ENCODE results near the gene AKR1A1. TPM values are rescaled to one million over a fixed set of nuclear protein-coding genes. Genes with fewer than 3 reads are reported as not detected.

Gene AKR1A1
- 177 to 188 TPM (median 180 TPM) in 3 replicates for total RNA-seq

DNA sequence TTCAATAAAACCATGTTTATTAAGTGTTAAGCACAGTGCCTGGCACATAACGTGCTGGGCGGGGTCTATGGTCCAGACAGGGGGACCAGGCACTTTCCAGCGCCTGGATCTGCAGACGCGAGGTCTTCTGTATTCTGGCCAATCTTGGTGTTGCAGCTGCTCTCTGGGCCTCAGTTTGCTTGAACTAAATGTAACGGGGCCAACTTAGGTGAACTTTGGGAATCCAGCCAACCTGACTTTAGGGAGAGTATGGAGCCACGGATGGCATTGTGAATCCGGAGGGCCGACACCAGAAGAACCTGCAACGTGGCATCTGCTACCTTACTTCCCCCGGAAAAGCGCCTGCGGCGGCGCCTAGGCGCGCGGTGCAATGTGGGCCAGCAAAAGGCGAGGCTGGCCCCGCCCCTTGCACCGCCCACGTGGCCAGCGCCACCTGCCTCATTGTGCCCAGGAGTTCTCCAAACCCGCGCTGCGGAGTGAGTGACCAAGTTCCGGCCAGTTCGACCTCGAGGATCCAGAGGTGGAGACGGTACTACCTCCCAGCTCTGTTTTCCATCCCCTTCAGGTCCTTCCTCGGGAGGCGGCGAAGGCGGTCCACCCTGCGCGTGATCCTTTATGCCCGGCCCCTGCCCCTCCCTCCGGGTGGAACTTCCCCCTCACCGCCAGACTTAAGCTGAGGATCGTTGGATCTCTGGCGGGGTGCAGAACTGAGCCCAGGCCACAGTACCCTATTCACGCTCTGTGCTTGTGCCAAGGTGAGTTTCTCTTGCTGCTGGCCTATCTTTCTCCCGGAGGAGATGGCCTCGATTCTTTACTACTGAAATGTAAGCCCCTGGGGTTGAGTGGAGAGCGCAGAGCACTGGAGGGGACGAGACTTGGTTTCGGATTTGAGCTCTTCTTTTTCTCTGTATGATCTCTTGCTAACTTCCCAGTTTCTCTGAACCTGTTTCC, at the start of gene AKR1A1:
TSS of gene AKR1A1 (plus strand) at position 426 of the 951 bp plus-strand sequence. CDS start 10,969 bp downstream, outside the sequence.
- peaks cover 16% of the 10 kb centered on the region for H3K27me3 Mint-ChIP-seq (ENCODE audit: low read depth)
- H3K36me3 Mint-ChIP-seq, result peaks cover 4% of the 10 kb centered on the region
- TF ChIP-seq, protein P1, sequence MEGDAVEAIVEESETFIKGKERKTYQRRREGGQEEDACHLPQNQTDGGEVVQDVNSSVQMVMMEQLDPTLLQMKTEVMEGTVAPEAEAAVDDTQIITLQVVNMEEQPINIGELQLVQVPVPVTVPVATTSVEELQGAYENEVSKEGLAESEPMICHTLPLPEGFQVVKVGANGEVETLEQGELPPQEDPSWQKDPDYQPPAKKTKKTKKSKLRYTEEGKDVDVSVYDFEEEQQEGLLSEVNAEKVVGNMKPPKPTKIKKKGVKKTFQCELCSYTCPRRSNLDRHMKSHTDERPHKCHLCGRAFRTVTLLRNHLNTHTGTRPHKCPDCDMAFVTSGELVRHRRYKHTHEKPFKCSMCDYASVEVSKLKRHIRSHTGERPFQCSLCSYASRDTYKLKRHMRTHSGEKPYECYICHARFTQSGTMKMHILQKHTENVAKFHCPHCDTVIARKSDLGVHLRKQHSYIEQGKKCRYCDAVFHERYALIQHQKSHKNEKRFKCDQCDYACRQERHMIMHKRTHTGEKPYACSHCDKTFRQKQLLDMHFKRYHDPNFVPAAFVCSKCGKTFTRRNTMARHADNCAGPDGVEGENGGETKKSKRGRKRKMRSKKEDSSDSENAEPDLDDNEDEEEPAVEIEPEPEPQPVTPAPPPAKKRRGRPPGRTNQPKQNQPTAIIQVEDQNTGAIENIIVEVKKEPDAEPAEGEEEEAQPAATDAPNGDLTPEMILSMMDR (IDR thresholded peaks at IDR 0.05; ENCODE audit: unreplicated experiment), result no peak
- H3K4me1 Mint-ChIP-seq, result peaks cover 21% of the 10 kb centered on the region
- H3K9me3 Mint-ChIP-seq, result no peaks in the 10 kb centered on the region
- peak within 1 kb of the TSS; percentile 94 for H3K4me3 Mint-ChIP-seq
- DNase-seq (ENCODE audit: low spot score in 2 of 2, unreplicated experiment in 2 of 2), result peak; percentile 66 to 81
- H3K27ac Mint-ChIP-seq, result peak within 1 kb of the TSS; percentile 89

DNA sequence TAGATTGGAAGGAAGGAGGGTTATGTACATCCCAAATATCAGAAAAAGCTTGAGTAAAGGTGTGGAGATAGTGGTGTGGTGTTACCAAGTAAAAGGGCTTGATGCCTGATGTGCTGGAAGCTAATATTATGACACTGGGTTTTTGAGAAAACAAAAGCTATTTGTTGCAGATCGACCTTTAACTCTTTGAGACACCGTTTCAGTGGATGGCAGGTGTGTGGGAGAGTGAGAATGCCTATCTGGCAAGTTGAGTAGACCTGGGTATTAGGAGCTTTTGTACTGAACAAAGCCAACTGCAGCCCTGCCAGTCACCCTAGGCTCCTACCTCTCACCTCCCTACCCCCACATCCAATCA, 49.1 kb upstream of the AKR1A1 start:
- Mint-ChIP-seq H3K4me1 (peaks cover 20% of the 10 kb centered on the region), H3K36me3 (no peaks in the 10 kb centered on the region), H3K9me3 (no peaks in the 10 kb centered on the region), H3K4me3 (no peak overlapping the region), H3K27me3 (ENCODE audit: low read depth) (no peaks in the 10 kb centered on the region), H3K27ac (no peak overlapping the region)
- DNase-seq (ENCODE audit: low spot score in 2 of 2, unreplicated experiment in 2 of 2), result no peak
- TF ChIP-seq, protein P1 (IDR thresholded peaks at IDR 0.05; ENCODE audit: unreplicated experiment), result no peak

DNA sequence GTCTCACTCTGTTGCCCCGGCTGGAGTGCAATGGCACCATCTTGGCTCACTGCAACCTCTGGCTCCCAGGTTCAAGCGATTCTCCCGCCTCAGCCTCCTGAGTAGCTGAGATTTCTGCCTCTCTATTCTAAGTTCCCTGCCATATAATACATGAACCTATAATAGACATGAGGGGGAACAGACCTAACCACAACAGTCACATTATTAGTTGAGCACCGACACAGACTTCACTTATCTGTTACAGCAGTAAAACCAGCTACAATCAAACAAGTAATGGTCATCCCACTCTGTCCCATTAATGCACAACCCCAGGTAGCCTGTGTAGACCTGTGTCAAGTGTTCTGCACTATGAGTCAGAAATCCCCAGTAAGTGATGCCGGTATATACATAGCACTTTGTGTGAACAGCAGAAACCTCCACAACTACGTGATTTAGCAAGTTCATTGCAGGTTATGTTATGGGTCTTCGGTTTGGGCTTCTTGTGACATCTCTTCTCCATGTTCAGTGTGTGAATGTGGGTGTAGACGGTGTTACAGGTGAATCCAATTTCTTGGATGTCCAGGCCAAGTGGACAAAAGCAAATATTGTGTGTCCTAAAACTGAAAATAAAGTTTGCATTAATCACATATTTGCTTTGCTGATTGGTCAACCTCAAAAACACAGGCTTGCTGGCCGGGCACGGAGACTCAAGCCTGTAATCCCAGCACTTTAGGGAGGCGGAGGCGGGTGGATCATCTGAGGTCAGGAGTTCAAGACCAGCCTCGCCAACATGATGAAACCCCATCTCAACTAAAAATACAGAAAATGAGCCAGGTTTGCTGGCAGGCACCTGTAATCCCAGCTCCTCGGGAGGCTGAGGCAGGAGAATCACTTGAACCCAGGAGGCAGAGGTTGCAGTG, 46.9 kb upstream of the AKR1A1 start:
- no peak for DNase-seq (ENCODE audit: low spot score in 2 of 2, unreplicated experiment in 2 of 2)
- H3K4me3 Mint-ChIP-seq, result no peak overlapping the region
- no peaks in the 10 kb centered on the region for H3K9me3 Mint-ChIP-seq
- H3K36me3 Mint-ChIP-seq, result no peaks in the 10 kb centered on the region
- TF ChIP-seq, protein P1 (IDR thresholded peaks at IDR 0.05; ENCODE audit: unreplicated experiment), result no peak
- no peaks in the 10 kb centered on the region for H3K27me3 Mint-ChIP-seq (ENCODE audit: low read depth)
- peaks cover 19% of the 10 kb centered on the region for H3K4me1 Mint-ChIP-seq
- H3K27ac Mint-ChIP-seq, result no peak overlapping the region

DNA sequence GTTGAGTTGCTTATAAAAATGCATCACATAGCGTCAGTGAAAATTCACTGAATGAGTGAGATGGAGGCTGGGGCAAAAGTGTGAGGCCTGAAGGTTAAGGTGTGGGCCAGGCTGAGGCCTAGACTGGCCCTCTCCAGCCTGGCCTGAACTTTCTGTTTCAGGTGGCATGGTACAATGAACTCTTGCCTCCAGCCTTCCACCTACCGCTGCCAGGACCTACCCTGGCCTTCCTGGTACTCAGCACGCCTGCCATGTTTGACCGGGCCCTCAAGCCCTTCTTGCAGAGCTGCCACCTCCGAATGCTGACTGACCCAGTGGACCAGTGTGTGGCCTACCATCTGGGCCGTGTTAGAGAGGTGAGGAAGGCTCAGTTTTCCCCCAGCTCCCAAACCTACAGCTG, 43.4 kb upstream of the AKR1A1 start:
- peaks cover 13% of the 10 kb centered on the region for H3K36me3 Mint-ChIP-seq
- no peak overlapping the region for H3K27ac Mint-ChIP-seq
- DNase-seq (ENCODE audit: low spot score in 2 of 2, unreplicated experiment in 2 of 2), result no peak
- H3K27me3 Mint-ChIP-seq (ENCODE audit: low read depth), result no peaks in the 10 kb centered on the region
- no peak overlapping the region for H3K4me3 Mint-ChIP-seq
- TF ChIP-seq, protein P1 (IDR thresholded peaks at IDR 0.05; ENCODE audit: unreplicated experiment), result no peak
- H3K9me3 Mint-ChIP-seq, result no peaks in the 10 kb centered on the region
- peaks cover 2% of the 10 kb centered on the region for H3K4me1 Mint-ChIP-seq

DNA sequence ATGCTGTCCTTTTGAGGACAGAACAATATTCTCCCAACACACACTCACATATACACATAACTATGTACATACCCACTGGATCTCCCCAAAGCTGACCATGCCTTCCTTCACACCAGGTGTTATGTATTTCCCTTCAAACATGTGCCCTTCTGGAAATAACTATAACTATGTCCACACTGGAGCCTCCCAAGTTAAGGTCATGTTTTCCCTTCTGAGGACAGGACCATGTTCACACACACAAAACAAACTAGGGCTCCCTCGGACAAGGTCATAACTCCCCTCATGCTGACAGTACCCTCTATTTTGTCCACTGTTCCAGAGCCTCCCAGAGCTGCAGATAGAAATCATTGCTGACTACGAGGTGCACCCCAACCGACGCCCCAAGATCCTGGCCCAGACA, 42.7 kb upstream of the AKR1A1 start:
- Mint-ChIP-seq H3K27ac (no peak overlapping the region), H3K27me3 (ENCODE audit: low read depth) (no peaks in the 10 kb centered on the region), H3K4me1 (peaks cover 2% of the 10 kb centered on the region), H3K9me3 (no peaks in the 10 kb centered on the region), H3K4me3 (no peak overlapping the region), H3K36me3 (peaks cover 16% of the 10 kb centered on the region)
- DNase-seq (ENCODE audit: low spot score in 2 of 2, unreplicated experiment in 2 of 2), result no peak
- TF ChIP-seq, protein P1 (IDR thresholded peaks at IDR 0.05; ENCODE audit: unreplicated experiment), result no peak
